HepG2 (cell line): Measurements from ENCODE around the gene CIAO2B. TPM values are rescaled to one million over a fixed set of nuclear protein-coding genes. Genes with fewer than 3 reads are reported as not detected.
A peak's percentile ranks its signal among the peaks of the same experiment; 100 is the strongest.

Source experiments
- CBX1 ChIP-seq: IDR thresholded peaks from one replicate; pipeline ENCODE4 v1.6.1; 2016; ENCODE audit warnings: antibody characterized with exemption, low read depth
- CENPT ChIP-seq: sonication (generic); formaldehyde crosslinking; IDR thresholded peaks from 2 replicates; pipeline ENCODE4 v1.8.0; 2022; ENCODE audit warnings: low read depth, mild to moderate bottlenecking, moderate library complexity, missing genetic modification reagents
- FOSL2 ChIP-seq: sonication (generic); formaldehyde crosslinking; IDR thresholded peaks from 2 replicates; pipeline ENCODE4 v1.4.0; 2020; ENCODE audit warnings: missing genetic modification reagents
- HDAC2 ChIP-seq: sonication (generic); formaldehyde crosslinking; IDR thresholded peaks from 2 replicates; pipeline ENCODE4 v1.4.0; 2020; ENCODE audit warnings: missing genetic modification reagents
- REXO4 ChIP-seq: sonication (generic); formaldehyde crosslinking; IDR thresholded peaks from 2 replicates; pipeline ENCODE4 v1.8.0; 2022; ENCODE audit warnings: missing genetic modification reagents, mild to moderate bottlenecking, borderline replicate concordance
- SCMH1 ChIP-seq: sonication (generic); formaldehyde crosslinking; IDR thresholded peaks from 2 replicates; pipeline ENCODE4 v1.9.0; 2021; ENCODE audit warnings: missing genetic modification reagents, mild to moderate bottlenecking, borderline replicate concordance
- ZBTB7B ChIP-seq: sonication (generic); formaldehyde crosslinking; IDR thresholded peaks from 2 replicates; pipeline ENCODE4 v1.4.0; 2020; ENCODE audit warnings: missing genetic modification reagents
- ZFP36L1 ChIP-seq: sonication (generic); formaldehyde crosslinking; IDR thresholded peaks from 2 replicates; pipeline ENCODE4 v1.8.0; 2022; ENCODE audit warnings: mild to moderate bottlenecking, missing genetic modification reagents, moderate library complexity
- ZKSCAN8 ChIP-seq: IDR thresholded peaks from 2 replicates; pipeline ENCODE4 v1.6.1; 2016; ENCODE audit warnings: borderline replicate concordance, missing genetic modification reagents, missing compliant biosample characterization
- ZNF253 ChIP-seq: sonication (generic); formaldehyde crosslinking; IDR thresholded peaks from 2 replicates; pipeline ENCODE4 v1.8.0; 2022; ENCODE audit warnings: mild to moderate bottlenecking, missing genetic modification reagents, borderline replicate concordance
- ZNF747 ChIP-seq: sonication (generic); formaldehyde crosslinking; IDR thresholded peaks from 2 replicates; pipeline ENCODE4 v1.8.1; 2023; ENCODE audit warnings: missing genetic modification reagents, mild to moderate bottlenecking, borderline replicate concordance
- ZNF773 ChIP-seq: sonication (generic); formaldehyde crosslinking; IDR thresholded peaks from 2 replicates; pipeline ENCODE4 v1.4.0; 2020; ENCODE audit warnings: missing genetic modification reagents, borderline replicate concordance
- polyA plus RNA-seq, 8 experiments: library from polyadenylated mRNA; depleted of rRNA in 3 of 8; stranded (reverse) in 7 of 8; unstranded in 1 of 8; fragments of >200 nt; fragmentation: Illumina TruSeq in 4 of 8; extraction: Trizol in 4 of 8; gene quantifications; 2 replicates each; pipeline versions ENCODE4 v1.2.1 to v1.2.3, GENCODE V29; 2011 to 2016; ENCODE audit warnings: low read depth in 4 of 8, missing spikeins in 1 of 8, mixed read lengths in 1 of 8; ENCODE audit not compliant: insufficient read depth in 1 of 8
- total RNA-seq, 5 experiments: library from RNA; depleted of rRNA; stranded (reverse); fragments of >200 nt; fragmentation: Illumina TruSeq; extraction: Trizol; gene quantifications; 2 replicates each; pipeline ENCODE4 v1.2.3, GENCODE V29; 2016; ENCODE audit warnings: low read depth in 1 of 5
- TF ChIP-seq, protein P1 (sequence below): sonication (generic); formaldehyde crosslinking; IDR thresholded peaks from 2 replicates; pipeline ENCODE4 v1.4.0; 2020; ENCODE audit warnings: missing genetic modification reagents
- TF ChIP-seq, protein P2 (sequence below), 2 experiments: IDR thresholded peaks; 2 replicates each; pipeline ENCODE4 v1.6.1; 2011 to 2012; ENCODE audit warnings: low read length in 2 of 2, borderline replicate concordance in 1 of 2, low read depth in 1 of 2, mild to moderate bottlenecking in 1 of 2, moderate library complexity in 1 of 2
- TF ChIP-seq, protein P3 (sequence below): sonication (generic); formaldehyde crosslinking; IDR thresholded peaks from 2 replicates; pipeline ENCODE4 v1.9.0; 2022; ENCODE audit warnings: missing genetic modification reagents, mild to moderate bottlenecking, borderline replicate concordance
- TF ChIP-seq, protein P4 (sequence below): sonication (generic); formaldehyde crosslinking; IDR thresholded peaks from 2 replicates; pipeline ENCODE4 v1.5.0; 2020; ENCODE audit warnings: mild to moderate bottlenecking, missing genetic modification reagents
- TF ChIP-seq, protein P5 (sequence below): sonication (generic); formaldehyde crosslinking; IDR thresholded peaks from 2 replicates; pipeline ENCODE4 v1.4.0; 2020; ENCODE audit warnings: missing genetic modification reagents

Gene CIAO2B
- total and polyA plus RNA-seq, 2 of the 13 experiments (the other 11 are each of a cell fraction or from before 2014, with no cell fraction given) = 157 to 293 TPM

DNA sequence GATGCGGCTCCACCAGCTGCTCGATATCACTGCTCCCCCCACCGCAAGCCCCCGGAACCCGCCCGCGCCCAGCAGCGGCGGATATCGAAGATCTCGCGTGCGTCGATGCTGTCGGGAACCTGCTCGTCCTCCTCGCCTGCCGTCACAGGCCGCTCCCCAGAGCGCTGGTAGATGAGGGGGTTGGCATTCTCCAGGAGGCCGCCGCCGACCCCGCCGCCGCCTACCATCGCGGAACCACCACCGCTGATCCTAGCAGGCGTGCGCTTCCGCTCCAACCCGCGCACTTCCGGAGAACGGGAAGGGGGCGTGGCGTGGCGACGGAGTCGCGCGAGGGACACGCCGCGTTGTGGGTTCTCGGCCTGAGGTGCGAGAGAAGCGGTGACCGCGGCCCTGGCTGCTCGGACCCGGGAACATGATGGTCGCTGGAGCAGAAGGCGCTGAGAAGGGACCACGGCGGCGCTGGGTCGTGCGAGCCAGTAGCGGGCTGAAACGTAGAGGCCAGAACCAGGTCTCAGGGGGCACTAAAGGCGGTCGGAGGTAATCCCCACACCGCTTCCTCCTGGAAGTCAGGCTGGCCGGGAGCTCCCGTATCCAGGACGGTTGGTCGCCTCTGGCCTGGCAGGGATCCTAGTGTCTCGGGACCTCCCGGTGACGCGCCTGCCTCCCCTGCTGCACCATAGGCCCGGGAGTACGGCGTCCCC is at the start of gene CIAO2B (continued):
- TF ChIP-seq, protein P1, sequence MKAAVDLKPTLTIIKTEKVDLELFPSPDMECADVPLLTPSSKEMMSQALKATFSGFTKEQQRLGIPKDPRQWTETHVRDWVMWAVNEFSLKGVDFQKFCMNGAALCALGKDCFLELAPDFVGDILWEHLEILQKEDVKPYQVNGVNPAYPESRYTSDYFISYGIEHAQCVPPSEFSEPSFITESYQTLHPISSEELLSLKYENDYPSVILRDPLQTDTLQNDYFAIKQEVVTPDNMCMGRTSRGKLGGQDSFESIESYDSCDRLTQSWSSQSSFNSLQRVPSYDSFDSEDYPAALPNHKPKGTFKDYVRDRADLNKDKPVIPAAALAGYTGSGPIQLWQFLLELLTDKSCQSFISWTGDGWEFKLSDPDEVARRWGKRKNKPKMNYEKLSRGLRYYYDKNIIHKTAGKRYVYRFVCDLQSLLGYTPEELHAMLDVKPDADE (CRISPR knock-in tag) = peak; percentile 75
- TF ChIP-seq ZNF747 (CRISPR knock-in tag) (no peak), REXO4 (CRISPR knock-in tag) (0 out of 2 replicates have a peak, but pooled peaks have one; percentile 76), ZNF253 (CRISPR knock-in tag) (peak; percentile 47; the same call in 1 of the 2 replicates), CENPT (CRISPR knock-in tag) (peak; percentile 79; the same call in 1 of the 2 replicates), ZKSCAN8 (CRISPR knock-in tag) (peak; percentile 85; the same call in 1 of the 2 replicates), FOSL2 (CRISPR knock-in tag) (peak; percentile 54), CBX1 (peak; percentile 77), ZNF773 (CRISPR knock-in tag) (no peak), SCMH1 (CRISPR knock-in tag) (no peak), ZFP36L1 (CRISPR knock-in tag) (peak; percentile 83; the same call in 1 of the 2 replicates), ZBTB7B (peak; percentile 64; the same call in 1 of the 2 replicates), HDAC2 (peak; percentile 94)
- TF ChIP-seq, protein P2, sequence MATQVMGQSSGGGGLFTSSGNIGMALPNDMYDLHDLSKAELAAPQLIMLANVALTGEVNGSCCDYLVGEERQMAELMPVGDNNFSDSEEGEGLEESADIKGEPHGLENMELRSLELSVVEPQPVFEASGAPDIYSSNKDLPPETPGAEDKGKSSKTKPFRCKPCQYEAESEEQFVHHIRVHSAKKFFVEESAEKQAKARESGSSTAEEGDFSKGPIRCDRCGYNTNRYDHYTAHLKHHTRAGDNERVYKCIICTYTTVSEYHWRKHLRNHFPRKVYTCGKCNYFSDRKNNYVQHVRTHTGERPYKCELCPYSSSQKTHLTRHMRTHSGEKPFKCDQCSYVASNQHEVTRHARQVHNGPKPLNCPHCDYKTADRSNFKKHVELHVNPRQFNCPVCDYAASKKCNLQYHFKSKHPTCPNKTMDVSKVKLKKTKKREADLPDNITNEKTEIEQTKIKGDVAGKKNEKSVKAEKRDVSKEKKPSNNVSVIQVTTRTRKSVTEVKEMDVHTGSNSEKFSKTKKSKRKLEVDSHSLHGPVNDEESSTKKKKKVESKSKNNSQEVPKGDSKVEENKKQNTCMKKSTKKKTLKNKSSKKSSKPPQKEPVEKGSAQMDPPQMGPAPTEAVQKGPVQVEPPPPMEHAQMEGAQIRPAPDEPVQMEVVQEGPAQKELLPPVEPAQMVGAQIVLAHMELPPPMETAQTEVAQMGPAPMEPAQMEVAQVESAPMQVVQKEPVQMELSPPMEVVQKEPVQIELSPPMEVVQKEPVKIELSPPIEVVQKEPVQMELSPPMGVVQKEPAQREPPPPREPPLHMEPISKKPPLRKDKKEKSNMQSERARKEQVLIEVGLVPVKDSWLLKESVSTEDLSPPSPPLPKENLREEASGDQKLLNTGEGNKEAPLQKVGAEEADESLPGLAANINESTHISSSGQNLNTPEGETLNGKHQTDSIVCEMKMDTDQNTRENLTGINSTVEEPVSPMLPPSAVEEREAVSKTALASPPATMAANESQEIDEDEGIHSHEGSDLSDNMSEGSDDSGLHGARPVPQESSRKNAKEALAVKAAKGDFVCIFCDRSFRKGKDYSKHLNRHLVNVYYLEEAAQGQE (IDR thresholded peaks at IDR 0.05; ENCODE audit: borderline replicate concordance in 1 of 2, low read depth in 1 of 2, low read length in 2 of 2) = peak in 1 of 2 experiments; percentile 78; a peak in 2 of 4 replicates
- TF ChIP-seq, protein P3, sequence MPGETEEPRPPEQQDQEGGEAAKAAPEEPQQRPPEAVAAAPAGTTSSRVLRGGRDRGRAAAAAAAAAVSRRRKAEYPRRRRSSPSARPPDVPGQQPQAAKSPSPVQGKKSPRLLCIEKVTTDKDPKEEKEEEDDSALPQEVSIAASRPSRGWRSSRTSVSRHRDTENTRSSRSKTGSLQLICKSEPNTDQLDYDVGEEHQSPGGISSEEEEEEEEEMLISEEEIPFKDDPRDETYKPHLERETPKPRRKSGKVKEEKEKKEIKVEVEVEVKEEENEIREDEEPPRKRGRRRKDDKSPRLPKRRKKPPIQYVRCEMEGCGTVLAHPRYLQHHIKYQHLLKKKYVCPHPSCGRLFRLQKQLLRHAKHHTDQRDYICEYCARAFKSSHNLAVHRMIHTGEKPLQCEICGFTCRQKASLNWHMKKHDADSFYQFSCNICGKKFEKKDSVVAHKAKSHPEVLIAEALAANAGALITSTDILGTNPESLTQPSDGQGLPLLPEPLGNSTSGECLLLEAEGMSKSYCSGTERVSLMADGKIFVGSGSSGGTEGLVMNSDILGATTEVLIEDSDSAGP = peak; percentile 96
- TF ChIP-seq, protein P4, sequence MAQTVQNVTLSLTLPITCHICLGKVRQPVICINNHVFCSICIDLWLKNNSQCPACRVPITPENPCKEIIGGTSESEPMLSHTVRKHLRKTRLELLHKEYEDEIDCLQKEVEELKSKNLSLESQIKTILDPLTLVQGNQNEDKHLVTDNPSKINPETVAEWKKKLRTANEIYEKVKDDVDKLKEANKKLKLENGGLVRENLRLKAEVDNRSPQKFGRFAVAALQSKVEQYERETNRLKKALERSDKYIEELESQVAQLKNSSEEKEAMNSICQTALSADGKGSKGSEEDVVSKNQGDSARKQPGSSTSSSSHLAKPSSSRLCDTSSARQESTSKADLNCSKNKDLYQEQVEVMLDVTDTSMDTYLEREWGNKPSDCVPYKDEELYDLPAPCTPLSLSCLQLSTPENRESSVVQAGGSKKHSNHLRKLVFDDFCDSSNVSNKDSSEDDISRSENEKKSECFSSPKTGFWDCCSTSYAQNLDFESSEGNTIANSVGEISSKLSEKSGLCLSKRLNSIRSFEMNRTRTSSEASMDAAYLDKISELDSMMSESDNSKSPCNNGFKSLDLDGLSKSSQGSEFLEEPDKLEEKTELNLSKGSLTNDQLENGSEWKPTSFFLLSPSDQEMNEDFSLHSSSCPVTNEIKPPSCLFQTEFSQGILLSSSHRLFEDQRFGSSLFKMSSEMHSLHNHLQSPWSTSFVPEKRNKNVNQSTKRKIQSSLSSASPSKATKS = peak; percentile 78; the same call in 1 of the 2 replicates
- TF ChIP-seq, protein P5, sequence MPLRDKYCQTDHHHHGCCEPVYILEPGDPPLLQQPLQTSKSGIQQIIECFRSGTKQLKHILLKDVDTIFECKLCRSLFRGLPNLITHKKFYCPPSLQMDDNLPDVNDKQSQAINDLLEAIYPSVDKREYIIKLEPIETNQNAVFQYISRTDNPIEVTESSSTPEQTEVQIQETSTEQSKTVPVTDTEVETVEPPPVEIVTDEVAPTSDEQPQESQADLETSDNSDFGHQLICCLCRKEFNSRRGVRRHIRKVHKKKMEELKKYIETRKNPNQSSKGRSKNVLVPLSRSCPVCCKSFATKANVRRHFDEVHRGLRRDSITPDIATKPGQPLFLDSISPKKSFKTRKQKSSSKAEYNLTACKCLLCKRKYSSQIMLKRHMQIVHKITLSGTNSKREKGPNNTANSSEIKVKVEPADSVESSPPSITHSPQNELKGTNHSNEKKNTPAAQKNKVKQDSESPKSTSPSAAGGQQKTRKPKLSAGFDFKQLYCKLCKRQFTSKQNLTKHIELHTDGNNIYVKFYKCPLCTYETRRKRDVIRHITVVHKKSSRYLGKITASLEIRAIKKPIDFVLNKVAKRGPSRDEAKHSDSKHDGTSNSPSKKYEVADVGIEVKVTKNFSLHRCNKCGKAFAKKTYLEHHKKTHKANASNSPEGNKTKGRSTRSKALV (CRISPR knock-in tag) = peak; percentile 90
